H1 (cell line): ENCODE results near the gene PXK. TPM values are rescaled to one million over a fixed set of nuclear protein-coding genes. Genes with fewer than 3 reads are reported as not detected.

ENCODE experiments used
- CTCF ChIA-PET: fragments of 300-600 bp; sonication (Branson Sonifier 250); formaldehyde crosslinking; loops from one replicate; lab custom pipeline; 2021; ENCODE audit not compliant: partially characterized antibody; lab: Charles Lee
- POLR2A ChIA-PET: fragments of 300-600 bp; sonication (Branson Sonifier 250); formaldehyde crosslinking; loops from one replicate; lab custom pipeline; 2021; ENCODE audit warnings: inconsistent platforms; ENCODE audit not compliant: partially characterized antibody; lab: Charles Lee
- DNase-seq, 2 experiments: peaks; one replicate each; pipeline versions ENCODE4 v3.0.0 to v3.0.0-alpha.2; 2010 to 2022; ENCODE audit warnings: low spot score in 2 of 2, low read depth in 1 of 2, mixed read lengths in 1 of 2
- FAIRE-seq: peaks from 2 replicates; lab custom pipeline; 2011; peaks lifted over from hg19 to GRCh38; lab: Jason Lieb, UNC
- H2AFZ ChIP-seq: 2 replicates; pipeline ENCODE4 v1.8.1; 2012; ENCODE audit warnings: low read length, inconsistent platforms
- H2AK5ac ChIP-seq: 2 replicates; pipeline ENCODE4 v1.6.1; 2013; ENCODE audit warnings: low read depth, low read length
- H2BK120ac ChIP-seq: replicated peaks from 2 replicates; pipeline ENCODE3; 2013; ENCODE audit warnings: low read depth, low read length, inconsistent platforms
- H2BK12ac ChIP-seq: 2 replicates; pipeline ENCODE4 v1.6.1; 2013; ENCODE audit warnings: low read depth, low read length
- H2BK15ac ChIP-seq: 2 replicates; pipeline ENCODE4 v1.6.1; 2013; ENCODE audit warnings: low read length
- H2BK20ac ChIP-seq: 2 replicates; pipeline ENCODE4 v1.6.1; 2013; ENCODE audit warnings: low read length
- H2BK5ac ChIP-seq: 2 replicates; pipeline ENCODE4 v1.6.1; 2013; ENCODE audit warnings: low read depth, low read length
- H3K14ac ChIP-seq: 2 replicates; pipeline ENCODE4 v1.6.1; 2013; ENCODE audit warnings: inconsistent platforms; ENCODE audit not compliant: insufficient read length
- H3K18ac ChIP-seq: 2 replicates; pipeline ENCODE4 v1.6.1; 2013; ENCODE audit warnings: low read length; ENCODE audit errors: extremely low read depth
- H3K23ac ChIP-seq: 2 replicates; pipeline ENCODE4 v1.6.1; 2013; ENCODE audit warnings: inconsistent platforms; ENCODE audit not compliant: insufficient read length
- H3K23me2 ChIP-seq: 2 replicates; pipeline ENCODE4 v1.6.1; 2013; ENCODE audit warnings: low read depth, low read length
- H3K27ac ChIP-seq: 2 replicates; pipeline ENCODE4 v1.6.1; 2011; ENCODE audit warnings: low read depth, low read length, inconsistent platforms
- H3K27me3 ChIP-seq, 4 experiments: replicated peaks in 1 of 4; 1 replicate in 1 of 4; 2 replicates in 3 of 4; pipeline versions ENCODE4 v1.6.1 to v1.8.1; 2011 to 2013; ENCODE audit warnings: low read length in 3 of 4, mild to moderate bottlenecking in 3 of 4, inconsistent platforms in 2 of 4, mixed read lengths in 2 of 4, moderate library complexity in 1 of 4; ENCODE audit not compliant: control insufficient read depth in 3 of 4, insufficient read depth in 3 of 4; ENCODE audit errors: extremely low read depth in 1 of 4
- H3K36me3 ChIP-seq, 4 experiments: 2 replicates each; pipeline versions ENCODE4 v1.6.1 to v1.8.1; 2011 to 2013; ENCODE audit warnings: mild to moderate bottlenecking in 4 of 4, low read length in 3 of 4, moderate library complexity in 2 of 4, control low read depth in 1 of 4, inconsistent platforms in 1 of 4; ENCODE audit not compliant: insufficient read depth in 4 of 4, control insufficient read depth in 2 of 4
- H3K4ac ChIP-seq: replicated peaks from 2 replicates; pipeline ENCODE3; 2013; ENCODE audit warnings: low read length, low read depth, mixed read lengths, inconsistent platforms; ENCODE audit not compliant: insufficient read length
- H3K4me1 ChIP-seq, 4 experiments: replicated peaks in 1 of 4; 1 replicate in 1 of 4; 2 replicates in 3 of 4; pipeline versions ENCODE4 v1.6.1 to v1.8.1; 2011 to 2013; ENCODE audit warnings: low read length in 3 of 4, inconsistent platforms in 2 of 4, mixed read lengths in 1 of 4; ENCODE audit not compliant: insufficient read depth in 4 of 4, control insufficient read depth in 3 of 4
- H3K4me2 ChIP-seq, 2 experiments: 2 replicates each; pipeline versions ENCODE4 v1.6.1 to v1.8.1; 2011 to 2013; ENCODE audit warnings: low read depth in 2 of 2, low read length in 2 of 2, control low read depth in 1 of 2, inconsistent platforms in 1 of 2, mild to moderate bottlenecking in 1 of 2; ENCODE audit not compliant: insufficient read depth in 1 of 2
- H3K4me3 ChIP-seq, 4 experiments: fragments of 200-600, 300-600 bp in 1 of 4; sonication (generic), shearing (Covaris generic), sonication (Bioruptor Twin) in 1 of 4; 2 replicates each; pipeline versions ENCODE4 v1.5.1 to v1.8.1; 2011 to 2016; ENCODE audit warnings: low read length in 4 of 4, low read depth in 3 of 4, control low read depth in 2 of 4, inconsistent platforms in 2 of 4, mild to moderate bottlenecking in 2 of 4, mixed read lengths in 1 of 4, moderate library complexity in 1 of 4; ENCODE audit not compliant: insufficient read depth in 2 of 4; ENCODE audit errors: extremely low read depth in 1 of 4
- H3K56ac ChIP-seq: replicated peaks from 2 replicates; pipeline ENCODE3; 2013; ENCODE audit warnings: low read depth, mild to moderate bottlenecking, mixed read lengths, low read length, inconsistent platforms; ENCODE audit not compliant: insufficient read length
- H3K79me1 ChIP-seq: 2 replicates; pipeline ENCODE4 v1.6.1; 2013; ENCODE audit warnings: low read depth, low read length, control low read depth
- H3K79me2 ChIP-seq, 2 experiments: 2 replicates each; pipeline versions ENCODE4 v1.6.1 to v1.8.1; 2012 to 2013; ENCODE audit warnings: low read length in 2 of 2, mild to moderate bottlenecking in 2 of 2, inconsistent platforms in 1 of 2; ENCODE audit not compliant: insufficient read depth in 2 of 2, control insufficient read depth in 1 of 2
- H3K9ac ChIP-seq, 4 experiments: replicated peaks in 1 of 4; 1 replicate in 1 of 4; 2 replicates in 3 of 4; pipeline versions ENCODE4 v1.6.1 to v1.8.1; 2011 to 2013; ENCODE audit warnings: low read depth in 3 of 4, low read length in 3 of 4, control low read depth in 2 of 4, mild to moderate bottlenecking in 2 of 4, moderate library complexity in 2 of 4, inconsistent platforms in 1 of 4; ENCODE audit errors: extremely low read depth in 1 of 4
- H3K9me3 ChIP-seq, 2 experiments: 2 replicates each; pipeline versions ENCODE4 v1.6.1 to v1.8.1; 2012 to 2013; ENCODE audit warnings: mild to moderate bottlenecking in 2 of 2, moderate library complexity in 2 of 2, control low read depth in 1 of 2, inconsistent platforms in 1 of 2, low read depth in 1 of 2, low read length in 1 of 2, mixed read lengths in 1 of 2; ENCODE audit not compliant: insufficient read depth in 2 of 2
- H4K20me1 ChIP-seq, 2 experiments: replicated peaks in 1 of 2; 2 replicates each; pipeline versions ENCODE3 to v1.8.1; 2011 to 2013; ENCODE audit warnings: inconsistent platforms in 2 of 2, low read length in 2 of 2, mild to moderate bottlenecking in 1 of 2; ENCODE audit not compliant: insufficient read depth in 2 of 2, control insufficient read depth in 1 of 2
- H4K5ac ChIP-seq: 2 replicates; pipeline ENCODE4 v1.6.1; 2013; ENCODE audit warnings: low read length, low read depth, mixed read lengths, inconsistent platforms; ENCODE audit not compliant: insufficient read length
- H4K8ac ChIP-seq: 2 replicates; pipeline ENCODE4 v1.8.0; 2013; ENCODE audit warnings: mild to moderate bottlenecking, moderate library complexity, low read length, inconsistent platforms; ENCODE audit not compliant: insufficient read depth; ENCODE audit errors: extremely low read depth
- H4K91ac ChIP-seq: replicated peaks from 2 replicates; pipeline ENCODE3; 2013; ENCODE audit warnings: low read length, mixed read lengths, inconsistent platforms; ENCODE audit not compliant: insufficient read length
- CBX8 ChIP-seq: fragments of 300-800, 300-1000 bp; sonication (generic); IDR thresholded peaks from 2 replicates; pipeline ENCODE4 v1.7.1; 2016; ENCODE audit warnings: low read depth, low read length, borderline replicate concordance
- E2F6 ChIP-seq: IDR thresholded peaks from 2 replicates; pipeline ENCODE4 v1.6.1; 2012; ENCODE audit warnings: inconsistent platforms
- EP300 ChIP-seq, 2 experiments: IDR thresholded peaks; 1 replicate in 1 of 2; 2 replicates in 1 of 2; pipeline ENCODE4 v1.6.1; 2011 to 2012; ENCODE audit warnings: low read depth in 2 of 2, low read length in 2 of 2, mild to moderate bottlenecking in 2 of 2, borderline replicate concordance in 1 of 2, inconsistent platforms in 1 of 2, moderate library complexity in 1 of 2
- RBBP5 ChIP-seq: IDR thresholded peaks from 2 replicates; pipeline ENCODE4 v1.7.1; 2012; ENCODE audit warnings: low read depth, mild to moderate bottlenecking, inconsistent platforms, low read length, moderate library complexity, borderline replicate concordance
- polyA plus RNA-seq, 7 experiments: library from polyadenylated mRNA; depleted of rRNA in 3 of 7; stranded (reverse) in 5 of 7; unstranded in 2 of 7; fragments of >200 nt in 5 of 7; fragments of 200-250 nt in 2 of 7; gene quantifications; 1 replicate in 5 of 7; 2 replicates in 1 of 7; 4 replicates in 1 of 7; pipeline versions ENCODE4 v1.2.1 to v1.2.3, GENCODE V29; 2011 to 2013; ENCODE audit warnings: missing spikeins in 2 of 7, mixed read lengths in 2 of 7
- total RNA-seq: library from RNA; stranded (reverse); fragmentation: NEBNext Ultra II Directional; extraction: Animal tissue kit (Norgen Biotek cat#: 25700); gene quantifications from 2 replicates; pipeline ENCODE4 v1.2.1, GENCODE V29; 2021

PXK gene
- total and polyA plus RNA-seq, 2 of the 8 experiments (the other 6 are each of a cell fraction or from before 2014, with no cell fraction given) = 3.5 to 7.1 TPM

GRCh38 chr3:58361866-58362265 lies 29.2 kb downstream of the PXK start:
- no peak overlapping the region for H4K8ac ChIP-seq
- H3K14ac ChIP-seq = no peak overlapping the region
- no peaks in the 10 kb centered on the region for H3K79me1 ChIP-seq
- CTCF ChIA-PET = no interaction called here
- no peak overlapping the region for H3K4ac ChIP-seq
- DNase-seq = no peak
- no peaks in the 10 kb centered on the region for H3K79me2 ChIP-seq
- no peaks in the 10 kb centered on the region for H3K23me2 ChIP-seq
- no peak overlapping the region for H2BK15ac ChIP-seq
- H3K27ac ChIP-seq = no peak overlapping the region
- no peak overlapping the region for H3K18ac ChIP-seq
- no peaks in the 10 kb centered on the region for H3K36me3 ChIP-seq
- H2BK20ac ChIP-seq = no peak overlapping the region
- H3K9me3 ChIP-seq = no peaks in the 10 kb centered on the region
- H3K4me1 ChIP-seq = no peaks in the 10 kb centered on the region; a peak in 1 of 7 replicates
- no peak overlapping the region for H4K5ac ChIP-seq
- no peak overlapping the region for H2BK120ac ChIP-seq
- POLR2A ChIA-PET = no interaction called here
- no peak overlapping the region for H2BK12ac ChIP-seq
- no peak overlapping the region for H3K56ac ChIP-seq
- H3K23ac ChIP-seq = no peak overlapping the region
- no peak overlapping the region for H3K4me3 ChIP-seq
- H2BK5ac ChIP-seq = no peak overlapping the region
- H4K91ac ChIP-seq = no peak overlapping the region
- no peaks in the 10 kb centered on the region for H4K20me1 ChIP-seq
- H2AFZ ChIP-seq = no peak overlapping the region
- H2AK5ac ChIP-seq = no peak overlapping the region
- no peak overlapping the region for H3K9ac ChIP-seq
- H3K27me3 ChIP-seq = no peaks in the 10 kb centered on the region
- FAIRE-seq = no peak
- H3K4me2 ChIP-seq = no peak overlapping the region
- TF ChIP-seq E2F6 = no peak
- no peak for TF ChIP-seq RBBP5
- TF ChIP-seq CBX8 = no peak
- TF ChIP-seq EP300 (IDR thresholded peaks at IDR 0.05; ENCODE audit: borderline replicate concordance in 1 of 2, low read depth in 2 of 2, low read length in 2 of 2) = no peak
